Measurements from ENCODE around the gene ADGRG1.

ADGRG1 gene

DNA sequence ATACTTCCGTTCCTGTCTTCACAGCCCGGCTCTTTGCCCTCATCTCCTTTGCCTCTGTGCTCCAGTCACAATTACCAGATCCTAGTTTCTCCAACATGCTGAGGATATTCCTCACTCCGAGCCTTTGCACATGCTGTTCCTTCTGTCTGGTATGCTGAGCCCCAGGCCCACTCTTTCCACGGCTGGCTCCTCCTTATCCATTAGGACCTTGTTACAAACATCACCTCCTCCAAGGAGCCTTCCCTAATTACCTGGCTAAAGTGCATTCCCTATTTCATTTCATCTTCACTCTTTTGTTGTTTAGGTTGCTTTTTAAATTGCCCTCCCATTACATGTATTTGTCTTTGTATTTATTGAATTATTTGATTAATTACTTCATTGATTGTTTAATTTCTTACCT is 14.9 kb upstream of the ADGRG1 start:
- H3K27ac ChIP-seq = no peak overlapping the region
- TF ChIP-seq, protein P1, sequence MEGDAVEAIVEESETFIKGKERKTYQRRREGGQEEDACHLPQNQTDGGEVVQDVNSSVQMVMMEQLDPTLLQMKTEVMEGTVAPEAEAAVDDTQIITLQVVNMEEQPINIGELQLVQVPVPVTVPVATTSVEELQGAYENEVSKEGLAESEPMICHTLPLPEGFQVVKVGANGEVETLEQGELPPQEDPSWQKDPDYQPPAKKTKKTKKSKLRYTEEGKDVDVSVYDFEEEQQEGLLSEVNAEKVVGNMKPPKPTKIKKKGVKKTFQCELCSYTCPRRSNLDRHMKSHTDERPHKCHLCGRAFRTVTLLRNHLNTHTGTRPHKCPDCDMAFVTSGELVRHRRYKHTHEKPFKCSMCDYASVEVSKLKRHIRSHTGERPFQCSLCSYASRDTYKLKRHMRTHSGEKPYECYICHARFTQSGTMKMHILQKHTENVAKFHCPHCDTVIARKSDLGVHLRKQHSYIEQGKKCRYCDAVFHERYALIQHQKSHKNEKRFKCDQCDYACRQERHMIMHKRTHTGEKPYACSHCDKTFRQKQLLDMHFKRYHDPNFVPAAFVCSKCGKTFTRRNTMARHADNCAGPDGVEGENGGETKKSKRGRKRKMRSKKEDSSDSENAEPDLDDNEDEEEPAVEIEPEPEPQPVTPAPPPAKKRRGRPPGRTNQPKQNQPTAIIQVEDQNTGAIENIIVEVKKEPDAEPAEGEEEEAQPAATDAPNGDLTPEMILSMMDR (conservative IDR thresholded peaks at IDR 0.05) = no peak

DNA sequence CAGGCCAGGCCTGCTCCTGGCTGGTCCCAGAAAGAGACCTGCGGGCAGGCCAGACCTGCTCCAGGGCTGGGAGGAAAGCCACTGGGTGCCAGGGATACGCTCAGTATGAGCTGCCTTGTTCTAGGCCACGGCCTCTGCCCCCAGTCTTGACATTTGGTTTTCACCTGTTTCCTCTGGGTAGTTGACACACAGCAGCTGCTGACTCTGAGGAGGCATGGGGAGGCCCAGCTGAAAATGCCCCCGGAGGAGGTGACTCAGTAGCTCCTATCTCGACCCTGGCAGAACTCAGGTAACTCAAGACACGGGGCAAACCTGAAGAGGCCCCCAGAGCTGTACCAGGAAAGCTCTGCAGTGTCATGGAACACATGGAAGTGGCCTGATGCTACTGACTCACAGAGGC is 13.9 kb upstream of the ADGRG1 start:
- TF ChIP-seq, protein P1 (conservative IDR thresholded peaks at IDR 0.05) = no peak
- H3K27ac ChIP-seq = no peak overlapping the region

DNA sequence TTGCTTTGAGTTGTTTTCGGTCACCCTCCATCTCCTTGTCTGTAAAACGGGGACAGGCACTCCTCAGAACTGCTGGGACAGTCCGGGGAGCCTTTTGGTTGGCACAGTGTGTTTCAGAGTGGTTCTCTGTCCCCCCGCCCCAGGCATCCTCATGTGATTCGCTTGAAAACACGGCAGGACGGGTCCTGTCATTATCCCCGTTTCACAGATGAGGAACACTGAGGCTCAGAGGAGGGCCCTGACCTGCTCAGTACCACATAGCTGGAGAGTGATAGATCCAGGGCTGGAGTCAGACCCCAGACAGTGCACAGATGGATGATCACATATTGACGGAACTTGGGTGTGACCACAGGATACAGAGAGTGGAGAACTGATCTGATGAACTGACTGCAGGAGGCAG is 13.5 kb upstream of the ADGRG1 start:
- no peak overlapping the region for H3K27ac ChIP-seq

DNA sequence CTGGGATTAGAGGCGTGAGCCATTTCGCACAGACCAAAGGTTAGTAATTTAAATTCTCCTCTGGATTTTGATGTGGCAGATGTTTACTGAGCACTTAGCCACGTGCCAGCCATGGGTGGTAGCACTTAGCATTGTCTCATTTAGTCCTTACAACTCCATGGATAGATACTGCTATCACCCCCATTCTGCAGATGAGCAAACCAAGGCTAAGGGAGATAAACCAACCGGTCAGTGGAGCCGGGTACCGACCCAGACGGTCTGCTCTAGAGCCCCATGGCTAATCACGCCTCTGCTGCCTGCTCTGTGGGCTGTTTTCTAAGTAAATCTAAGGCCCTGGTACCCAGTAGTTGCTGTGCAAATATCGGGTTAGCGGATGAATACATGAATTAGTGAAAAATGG is 12.6 kb upstream of the ADGRG1 start:
- H3K27ac ChIP-seq = no peak overlapping the region
- TF ChIP-seq, protein P1 (conservative IDR thresholded peaks at IDR 0.05) = no peak

More for the DNA sequence above, 13.5 kb upstream of the ADGRG1 start:
- TF ChIP-seq, protein P1 (conservative IDR thresholded peaks at IDR 0.05) = no peak

DNA sequence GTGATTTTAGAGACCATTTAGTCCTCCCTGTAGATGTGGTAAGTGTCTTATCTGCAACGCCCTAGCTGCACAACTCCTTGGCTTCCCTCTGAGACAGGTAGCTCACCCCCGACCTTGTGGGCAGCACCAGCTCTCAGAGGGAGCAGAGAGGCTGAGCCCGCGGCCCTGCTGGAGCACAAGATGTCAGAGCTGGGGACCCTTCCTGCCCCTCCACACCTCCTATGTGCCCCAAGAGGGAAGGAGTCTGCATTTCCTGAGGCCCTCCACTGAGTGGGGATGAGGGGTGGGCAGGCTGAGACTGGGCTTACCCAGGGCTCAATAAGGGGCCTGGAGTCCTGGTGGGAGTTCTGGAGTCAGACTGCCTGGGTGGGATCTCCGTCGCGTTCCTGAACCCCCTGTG is 12.2 kb upstream of the ADGRG1 start:
- no peak overlapping the region for H3K27ac ChIP-seq

DNA sequence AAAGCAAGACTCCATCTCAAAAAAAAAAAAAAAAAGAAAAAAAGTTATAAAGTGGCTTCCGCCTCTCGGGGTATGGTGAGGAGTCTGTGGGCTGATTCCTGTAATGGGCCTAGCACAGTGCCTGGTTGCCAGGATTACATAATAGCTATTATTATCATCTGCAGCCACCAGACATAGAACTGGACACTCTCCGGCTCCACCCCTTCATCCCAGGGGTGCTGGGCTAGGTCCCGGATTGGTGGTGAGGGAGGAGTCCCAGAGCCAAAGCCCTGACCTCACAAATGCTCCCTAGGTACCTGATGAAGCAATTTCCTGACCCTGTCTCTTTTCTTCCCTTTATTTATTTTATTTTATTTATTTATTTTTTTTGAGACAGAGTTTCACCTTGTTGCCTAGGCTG is 11.6 kb upstream of the ADGRG1 start:
- H3K27ac ChIP-seq = no peak overlapping the region
- TF ChIP-seq, protein P1 (conservative IDR thresholded peaks at IDR 0.05) = no peak

More for the DNA sequence above, 12.2 kb upstream of the ADGRG1 start:
- TF ChIP-seq, protein P1 (conservative IDR thresholded peaks at IDR 0.05) = no peak

DNA sequence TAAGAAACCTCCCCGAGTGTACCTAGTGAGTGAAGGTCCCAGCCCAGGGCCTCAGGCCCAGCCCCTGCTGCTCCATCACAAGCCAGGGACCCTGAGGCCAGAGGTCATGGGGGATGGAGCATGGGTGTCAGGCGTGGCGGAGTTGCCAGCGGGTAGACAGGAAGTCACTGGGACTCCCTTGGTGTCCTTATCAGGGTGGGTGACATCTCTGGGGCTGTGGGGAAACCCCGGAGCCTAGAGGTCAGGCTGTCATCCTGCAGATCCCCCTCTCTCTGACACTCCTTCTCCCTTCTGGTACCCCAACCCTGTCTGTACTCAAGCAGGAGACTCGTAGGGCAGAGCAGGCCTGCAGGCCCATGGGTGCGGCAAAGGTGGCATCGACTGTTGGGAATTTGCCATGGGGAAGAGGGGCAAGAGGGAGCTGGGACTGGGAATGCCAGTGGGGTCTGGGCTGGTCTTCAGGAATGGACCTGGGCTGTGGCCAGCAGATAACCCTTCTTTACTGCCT is 10.8 kb upstream of the ADGRG1 start:
- TF ChIP-seq, protein P1 (conservative IDR thresholded peaks at IDR 0.05) = no peak
- H3K27ac ChIP-seq = no peak overlapping the region

Data from VCaP (cell line).